BJ (cell line): ENCODE results near the gene MID1. TPM values are rescaled to one million over a fixed set of nuclear protein-coding genes. Genes with fewer than 3 reads are reported as not detected.

ENCODE experiments used
- CTCF ChIA-PET: fragments of 350-600 bp; formaldehyde crosslinking; extraction: SDS; loops from one replicate; lab custom pipeline; 2021; ENCODE audit warnings: antibody characterized with exemption, inconsistent platforms; lab: Yijun Ruan, JAX
- POLR2A ChIA-PET: fragments of 300-600 bp; sonication (Branson Sonifier 250); formaldehyde crosslinking; extraction: SDS; loops from one replicate; lab custom pipeline; 2021; ENCODE audit warnings: antibody characterized with exemption; lab: Charles Lee
- DNase-seq: peaks from one replicate; pipeline ENCODE4 v3.0.0-alpha.2; 2011; ENCODE audit warnings: low read depth
- H3K27me3 ChIP-seq: 2 replicates; pipeline ENCODE4 v1.6.0; 2011; ENCODE audit warnings: low read length; ENCODE audit not compliant: control insufficient read depth, insufficient read depth
- H3K36me3 ChIP-seq: 2 replicates; pipeline ENCODE4 v1.5.1; 2011; ENCODE audit warnings: low read length; ENCODE audit not compliant: control insufficient read depth, insufficient read depth
- H3K4me3 ChIP-seq: 2 replicates; pipeline ENCODE4 v1.5.1; 2011; ENCODE audit warnings: low read depth, mild to moderate bottlenecking, control low read depth, low read length
- polyA plus RNA-seq: library from polyadenylated mRNA; depleted of rRNA; stranded (reverse); fragments of >200 nt; gene quantifications from 2 replicates; pipeline ENCODE4 v1.2.3, GENCODE V29; 2011
- TF ChIP-seq, protein P1 (sequence below): IDR thresholded peaks from 2 replicates; pipeline ENCODE4 v1.5.1; 2011; ENCODE audit warnings: low read depth, mild to moderate bottlenecking, control low read depth, inconsistent platforms, low read length, moderate library complexity; ENCODE audit not compliant: insufficient read depth

MID1 gene
- polyA plus RNA-seq, 1 experiment = 42.6 TPM

DNA sequence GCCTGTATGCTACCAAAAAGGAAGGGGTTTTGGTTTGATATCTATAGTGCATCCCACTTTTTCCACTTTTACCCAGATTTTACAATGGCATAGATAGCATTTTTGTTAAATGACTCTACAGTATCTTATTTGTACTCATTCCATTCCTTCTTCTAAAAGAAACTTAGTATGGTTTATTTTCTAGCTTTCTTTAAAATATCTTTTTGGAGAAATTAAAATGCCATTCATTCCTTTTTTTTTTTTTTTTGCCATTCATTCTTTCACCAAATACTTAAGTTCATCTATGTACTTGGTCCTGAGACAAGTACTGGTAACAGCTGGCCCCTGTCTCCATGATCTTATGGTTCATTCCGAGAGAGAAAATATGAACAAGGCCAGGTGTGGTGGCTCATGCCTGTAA is 49.1 kb downstream of the MID1 start:
- no peaks in the 10 kb centered on the region for H3K27me3 ChIP-seq
- H3K4me3 ChIP-seq = no peak overlapping the region
- TF ChIP-seq, protein P1, sequence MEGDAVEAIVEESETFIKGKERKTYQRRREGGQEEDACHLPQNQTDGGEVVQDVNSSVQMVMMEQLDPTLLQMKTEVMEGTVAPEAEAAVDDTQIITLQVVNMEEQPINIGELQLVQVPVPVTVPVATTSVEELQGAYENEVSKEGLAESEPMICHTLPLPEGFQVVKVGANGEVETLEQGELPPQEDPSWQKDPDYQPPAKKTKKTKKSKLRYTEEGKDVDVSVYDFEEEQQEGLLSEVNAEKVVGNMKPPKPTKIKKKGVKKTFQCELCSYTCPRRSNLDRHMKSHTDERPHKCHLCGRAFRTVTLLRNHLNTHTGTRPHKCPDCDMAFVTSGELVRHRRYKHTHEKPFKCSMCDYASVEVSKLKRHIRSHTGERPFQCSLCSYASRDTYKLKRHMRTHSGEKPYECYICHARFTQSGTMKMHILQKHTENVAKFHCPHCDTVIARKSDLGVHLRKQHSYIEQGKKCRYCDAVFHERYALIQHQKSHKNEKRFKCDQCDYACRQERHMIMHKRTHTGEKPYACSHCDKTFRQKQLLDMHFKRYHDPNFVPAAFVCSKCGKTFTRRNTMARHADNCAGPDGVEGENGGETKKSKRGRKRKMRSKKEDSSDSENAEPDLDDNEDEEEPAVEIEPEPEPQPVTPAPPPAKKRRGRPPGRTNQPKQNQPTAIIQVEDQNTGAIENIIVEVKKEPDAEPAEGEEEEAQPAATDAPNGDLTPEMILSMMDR = no peak
- ChIA-PET POLR2A (interaction anchor here (0.6 kb wide), 1 partner anchor 44 kb away, joined by 7 read pairs; no protein-coding TSS in a partner anchor), CTCF (no interaction called here)
- H3K36me3 ChIP-seq = peaks cover 1% of the 10 kb centered on the region
- no peak for DNase-seq

DNA sequence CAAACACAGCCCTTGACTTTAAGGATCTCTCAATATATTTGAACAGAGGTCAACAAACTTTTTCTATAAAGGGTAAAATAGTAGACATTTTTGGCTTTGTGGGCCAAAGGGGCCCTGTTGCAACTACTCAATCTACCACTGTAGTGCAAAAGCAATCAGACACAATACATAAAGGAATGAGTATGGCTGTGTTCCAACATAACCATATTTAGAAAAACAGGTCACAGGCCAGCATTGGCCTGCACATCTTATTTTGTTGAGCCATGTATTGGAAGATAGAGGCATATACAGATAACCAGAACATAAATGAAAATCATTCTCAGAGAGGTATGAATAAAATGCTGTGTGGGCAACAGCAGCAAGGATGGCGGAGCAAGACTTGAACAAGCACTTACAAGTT is 49.8 kb downstream of the MID1 start:
- ChIA-PET POLR2A (interaction anchor here (0.6 kb wide), 1 partner anchor 43 kb away, joined by 7 read pairs; no protein-coding TSS in a partner anchor), CTCF (no interaction called here)
- Histone ChIP-seq H3K27me3 (no peaks in the 10 kb centered on the region), H3K4me3 (no peak overlapping the region), H3K36me3 (peaks cover 1% of the 10 kb centered on the region)
- TF ChIP-seq, protein P1 = no peak
- DNase-seq = no peak

DNA sequence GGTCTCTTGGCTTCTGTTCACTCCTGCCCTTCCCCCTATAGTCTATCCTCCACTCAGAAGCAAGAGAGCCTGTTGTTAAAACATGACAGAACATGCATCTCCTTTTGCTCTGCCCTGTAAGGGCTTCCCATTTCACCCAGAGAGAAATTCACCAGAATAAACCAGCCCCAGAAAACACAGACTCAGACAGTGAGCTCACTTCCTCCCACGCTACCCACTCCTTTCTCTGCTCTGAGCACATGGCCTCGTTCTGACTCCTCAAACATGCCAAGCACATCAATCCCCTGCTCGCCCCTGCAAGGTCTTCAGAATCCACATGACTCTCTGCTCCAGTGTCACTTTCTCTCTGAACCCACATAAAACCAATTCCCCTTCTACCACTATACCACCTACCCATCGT is 50.4 kb downstream of the MID1 start:
- ChIA-PET CTCF (interaction anchor here (0.7 kb wide), 1 partner anchor 11 kb away, joined by 3 read pairs; no protein-coding TSS in a partner anchor), POLR2A (no interaction called here)
- DNase-seq = no peak
- Histone ChIP-seq H3K36me3 (peaks cover 3% of the 10 kb centered on the region), H3K27me3 (no peaks in the 10 kb centered on the region), H3K4me3 (no peak overlapping the region)
- TF ChIP-seq, protein P1 = no peak

DNA sequence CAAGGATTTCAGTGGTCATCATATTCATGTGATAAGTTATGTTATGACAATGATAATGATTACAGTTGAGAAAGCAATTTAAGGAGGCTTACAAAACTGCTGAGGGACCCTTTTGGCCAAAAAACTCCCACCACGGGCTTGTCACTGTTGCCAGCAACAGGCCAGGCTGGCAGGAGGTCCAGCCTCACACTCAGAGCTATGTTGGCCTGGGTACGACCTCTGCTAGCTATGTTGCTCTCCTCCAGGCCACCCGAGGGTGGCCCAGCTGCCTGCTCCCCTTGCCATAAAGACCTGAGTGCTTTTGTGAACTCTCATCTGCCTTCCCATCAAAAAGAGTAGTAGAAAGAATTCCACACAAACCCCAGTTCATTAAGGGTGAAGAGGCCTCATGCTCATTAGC is 52.0 kb downstream of the MID1 start:
- POLR2A ChIA-PET = no interaction called here
- Histone ChIP-seq H3K4me3 (no peak overlapping the region), H3K27me3 (no peaks in the 10 kb centered on the region), H3K36me3 (peaks cover 3% of the 10 kb centered on the region)
- TF ChIP-seq, protein P1 = no peak
- DNase-seq = no peak
- CTCF ChIA-PET = no interaction called here

DNA sequence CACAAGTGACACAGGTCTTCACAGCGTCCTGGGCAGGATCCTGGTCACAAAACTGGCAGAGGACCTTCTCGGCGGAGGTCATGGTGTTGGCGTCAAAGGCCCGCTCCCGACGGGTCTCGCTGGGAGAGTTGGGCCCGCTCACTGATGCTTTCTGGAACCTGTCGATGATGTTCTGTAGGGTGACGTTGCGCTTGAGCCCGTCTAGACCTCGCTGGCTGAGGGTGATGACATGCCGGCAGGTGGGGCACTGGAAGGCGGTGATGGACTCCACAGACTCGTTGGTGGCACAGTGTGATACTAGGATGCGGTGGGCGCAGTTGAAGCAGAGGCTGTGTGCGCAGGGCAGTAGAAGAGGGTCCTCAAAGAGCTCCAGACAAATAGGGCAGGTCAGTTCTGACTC is 53.2 kb downstream of the MID1 start:
- CTCF ChIA-PET = no interaction called here
- TF ChIP-seq, protein P1 = no peak
- POLR2A ChIA-PET = no interaction called here
- H3K27me3 ChIP-seq = no peaks in the 10 kb centered on the region
- H3K36me3 ChIP-seq = peaks cover 3% of the 10 kb centered on the region
- no peak overlapping the region for H3K4me3 ChIP-seq
- DNase-seq = no peak
